Measurements from ENCODE around the gene DUSP22. TPM values are rescaled to one million over a fixed set of nuclear protein-coding genes. Genes with fewer than 3 reads are reported as not detected.

DUSP22 gene
- total and polyA plus RNA-seq, 2 of the 8 experiments (the other 6 are each of a cell fraction or from before 2014, with no cell fraction given), result 15.5 to 32.4 TPM

- H3K14ac ChIP-seq (ENCODE audit: insufficient read length), result no peak overlapping the region
- peaks cover 13 to 22% (median 16%) of the 10 kb centered on the region in 4 experiments for H3K27me3 ChIP-seq (replicated peaks in 1 of 4; ENCODE audit: control insufficient read depth in 3 of 4, extremely low read depth in 1 of 4, insufficient read depth in 3 of 4, low read length in 3 of 4)
- no peak overlapping the region for H2BK20ac ChIP-seq (ENCODE audit: low read length)
- no peak overlapping the region; a peak in 1 of 7 replicates for H3K9ac ChIP-seq (replicated peaks in 1 of 4; ENCODE audit: extremely low read depth in 1 of 4, low read depth in 3 of 4, low read length in 3 of 4)
- no peak overlapping the region for H3K4ac ChIP-seq (replicated peaks; ENCODE audit: insufficient read length, low read depth, low read length)
- FAIRE-seq (no peak), DNase-seq (ENCODE audit: low read depth in 1 of 2, low spot score in 2 of 2) (no peak)
- no peaks in the 10 kb centered on the region for H3K79me1 ChIP-seq (ENCODE audit: low read depth, low read length)
- peaks cover 0 to under 1% (median 0%) of the 10 kb centered on the region in 4 experiments; a peak in 1 of 8 replicates for H3K36me3 ChIP-seq (ENCODE audit: control insufficient read depth in 2 of 4, insufficient read depth in 4 of 4, low read length in 3 of 4)
- H3K18ac ChIP-seq (ENCODE audit: extremely low read depth, low read length), result no peak overlapping the region
- WGBS, 2 experiments (ENCODE audit: extremely low coverage in 1 of 2, insufficient coverage in 1 of 2, insufficient read length in 1 of 2, insufficient replicate concordance in 2 of 2, low coverage in 1 of 2, low lambda C conversion rate in 2 of 2, missing lambda C conversion rate in 1 of 2), result 91% methylated on average over 13 of the region's 13 CpGs; no CpG with 5 or more reads in 1 of the 2 experiments
- ChIA-PET CTCF (ENCODE audit: partially characterized antibody) (interaction anchor here (1.0 to 2.1 kb wide), 6 partner anchors 10 to 215 kb away, joined by 3 to 10 read pairs (median 5); no protein-coding TSS in a partner anchor), POLR2A (ENCODE audit: partially characterized antibody) (no interaction called here)
- H4K91ac ChIP-seq (replicated peaks; ENCODE audit: insufficient read length, low read length), result no peak overlapping the region
- H3K4me3 ChIP-seq (ENCODE audit: extremely low read depth in 1 of 4, insufficient read depth in 2 of 4, low read depth in 3 of 4, low read length in 4 of 4), result no peak overlapping the region
- no peak overlapping the region for H2BK120ac ChIP-seq (replicated peaks; ENCODE audit: low read depth, low read length)
- no peak overlapping the region for H3K4me2 ChIP-seq (ENCODE audit: insufficient read depth in 1 of 2, low read depth in 2 of 2, low read length in 2 of 2)
- no peak overlapping the region for H2AK5ac ChIP-seq (ENCODE audit: low read depth, low read length)
- H4K5ac ChIP-seq (ENCODE audit: insufficient read length, low read depth, low read length), result no peak overlapping the region
- no peak overlapping the region for H2AFZ ChIP-seq (ENCODE audit: low read length)
- no peak overlapping the region for H2BK12ac ChIP-seq (ENCODE audit: low read depth, low read length)
- H3K23ac ChIP-seq (ENCODE audit: insufficient read length), result no peak overlapping the region
- TF ChIP-seq CEBPB (IDR thresholded peaks at IDR 0.05; ENCODE audit: low read depth, low read length), result no peak
- no peak for TF ChIP-seq SIX5 (IDR thresholded peaks at IDR 0.05; ENCODE audit: low read depth, low read length)
- no peak overlapping the region for H3K56ac ChIP-seq (replicated peaks; ENCODE audit: insufficient read length, low read depth, low read length)
- peaks cover 0 to 6% (median 2%) of the 10 kb centered on the region in 4 experiments; a peak in 2 of 7 replicates for H3K4me1 ChIP-seq (replicated peaks in 1 of 4; ENCODE audit: control insufficient read depth in 3 of 4, insufficient read depth in 4 of 4, low read length in 3 of 4)
- peaks cover 0 to 9% of the 10 kb centered on the region in 2 experiments for H4K20me1 ChIP-seq (replicated peaks in 1 of 2; ENCODE audit: control insufficient read depth in 1 of 2, insufficient read depth in 2 of 2, low read length in 2 of 2)
- no peak overlapping the region for H3K27ac ChIP-seq (ENCODE audit: low read depth, low read length)
- H4K8ac ChIP-seq (ENCODE audit: extremely low read depth, insufficient read depth, low read length), result no peak overlapping the region
- H3K9me3 ChIP-seq (ENCODE audit: insufficient read depth in 2 of 2, low read depth in 1 of 2, low read length in 1 of 2), result no peaks in the 10 kb centered on the region
- H2BK15ac ChIP-seq (ENCODE audit: low read length), result no peak overlapping the region
- H2BK5ac ChIP-seq (ENCODE audit: low read depth, low read length), result no peak overlapping the region
- H3K23me2 ChIP-seq (ENCODE audit: low read depth, low read length), result no peaks in the 10 kb centered on the region; the same call in 1 of the 2 replicates
- no peaks in the 10 kb centered on the region for H3K79me2 ChIP-seq (ENCODE audit: control insufficient read depth in 1 of 2, insufficient read depth in 2 of 2, low read length in 2 of 2)
These were observed 106.3 kb downstream of the DUSP22 start for GRCh38 chr6:398558-399078.
